IMR-90 (cell line): Measurements from ENCODE around the gene HSP90B1.

Experiments
- NFE2L2 ChIP-seq: fragments of 150-350 bp; IDR thresholded peaks from 2 replicates; pipeline ENCODE4 v1.6.1; 2016; ENCODE audit warnings: low read depth, mild to moderate bottlenecking, low read length
- POLR2A ChIP-seq: IDR thresholded peaks from 2 replicates; pipeline ENCODE4 v1.6.1; 2012; ENCODE audit warnings: mild to moderate bottlenecking, low read depth, low read length
- RCOR1 ChIP-seq: IDR thresholded peaks from 2 replicates; pipeline ENCODE4 v1.6.1; 2012; ENCODE audit warnings: mild to moderate bottlenecking, low read length, improper control_type of control experiment; ENCODE audit not compliant: insufficient replicate concordance
- RFX5 ChIP-seq: IDR thresholded peaks from 2 replicates; pipeline ENCODE4 v1.8.0; 2012; ENCODE audit warnings: low read depth, mild to moderate bottlenecking, low read length, moderate library complexity
- SMC3 ChIP-seq: fragments of 150-350 bp; IDR thresholded peaks from 2 replicates; pipeline ENCODE4 v1.6.1; 2016; ENCODE audit warnings: low read depth, mild to moderate bottlenecking, antibody characterized with exemption, low read length, moderate library complexity
- TF ChIP-seq, protein P1 (sequence below): conservative IDR thresholded peaks from 2 replicates; pipeline ENCODE4 v1.5.1; 2012; ENCODE audit warnings: mild to moderate bottlenecking, low read depth, low read length, improper control_type of control experiment
- TF ChIP-seq, protein P2 (sequence below): fragments of 150-350 bp; IDR thresholded peaks from 2 replicates; pipeline ENCODE4 v1.6.1; 2016; ENCODE audit warnings: low read depth, mild to moderate bottlenecking, low read length, moderate library complexity, borderline replicate concordance
- TF ChIP-seq, protein P3 (sequence below): fragments of 150-350 bp; IDR thresholded peaks from 2 replicates; pipeline ENCODE4 v1.6.1; 2017; ENCODE audit warnings: mild to moderate bottlenecking, antibody characterized with exemption, low read length, low read depth

DNA sequence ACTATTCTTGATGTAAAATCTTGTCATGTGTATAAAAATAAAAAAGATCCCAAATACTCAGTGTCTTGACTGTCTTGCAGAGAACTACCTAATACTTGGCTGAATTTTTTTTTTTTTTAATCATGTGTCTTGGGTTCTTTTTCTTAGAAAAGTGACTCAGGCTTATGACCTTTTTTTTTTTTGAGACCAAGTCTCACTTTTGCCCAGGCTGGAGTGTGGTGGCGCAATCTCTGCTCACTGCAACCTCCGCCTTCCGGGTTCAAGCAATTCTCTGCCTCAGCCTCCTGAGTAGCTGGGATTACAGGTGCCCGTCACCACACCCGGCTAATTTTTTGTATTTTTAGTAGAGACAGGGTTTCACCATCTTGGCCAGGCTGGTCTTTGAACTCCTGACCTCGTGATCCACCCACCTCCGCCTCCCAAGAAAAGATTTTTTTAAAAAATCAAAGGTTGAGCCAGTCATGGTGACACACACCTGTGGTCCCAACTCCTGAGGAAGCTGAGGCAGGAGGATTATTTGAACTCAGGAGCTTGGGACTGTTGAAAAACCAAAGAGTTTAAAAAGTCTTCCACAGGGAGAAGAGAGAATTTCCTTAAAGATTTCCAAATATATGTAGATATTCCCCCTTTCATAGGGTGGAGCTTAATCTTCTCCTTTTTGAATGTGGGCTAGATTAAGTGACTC, 17.8 kb downstream of the HSP90B1 start:
- TF ChIP-seq SMC3 (no peak), POLR2A (no peak), RFX5 (no peak), NFE2L2 (no peak), RCOR1 (no peak)
- TF ChIP-seq, protein P1, sequence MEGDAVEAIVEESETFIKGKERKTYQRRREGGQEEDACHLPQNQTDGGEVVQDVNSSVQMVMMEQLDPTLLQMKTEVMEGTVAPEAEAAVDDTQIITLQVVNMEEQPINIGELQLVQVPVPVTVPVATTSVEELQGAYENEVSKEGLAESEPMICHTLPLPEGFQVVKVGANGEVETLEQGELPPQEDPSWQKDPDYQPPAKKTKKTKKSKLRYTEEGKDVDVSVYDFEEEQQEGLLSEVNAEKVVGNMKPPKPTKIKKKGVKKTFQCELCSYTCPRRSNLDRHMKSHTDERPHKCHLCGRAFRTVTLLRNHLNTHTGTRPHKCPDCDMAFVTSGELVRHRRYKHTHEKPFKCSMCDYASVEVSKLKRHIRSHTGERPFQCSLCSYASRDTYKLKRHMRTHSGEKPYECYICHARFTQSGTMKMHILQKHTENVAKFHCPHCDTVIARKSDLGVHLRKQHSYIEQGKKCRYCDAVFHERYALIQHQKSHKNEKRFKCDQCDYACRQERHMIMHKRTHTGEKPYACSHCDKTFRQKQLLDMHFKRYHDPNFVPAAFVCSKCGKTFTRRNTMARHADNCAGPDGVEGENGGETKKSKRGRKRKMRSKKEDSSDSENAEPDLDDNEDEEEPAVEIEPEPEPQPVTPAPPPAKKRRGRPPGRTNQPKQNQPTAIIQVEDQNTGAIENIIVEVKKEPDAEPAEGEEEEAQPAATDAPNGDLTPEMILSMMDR, result no peak
- TF ChIP-seq, protein P2, sequence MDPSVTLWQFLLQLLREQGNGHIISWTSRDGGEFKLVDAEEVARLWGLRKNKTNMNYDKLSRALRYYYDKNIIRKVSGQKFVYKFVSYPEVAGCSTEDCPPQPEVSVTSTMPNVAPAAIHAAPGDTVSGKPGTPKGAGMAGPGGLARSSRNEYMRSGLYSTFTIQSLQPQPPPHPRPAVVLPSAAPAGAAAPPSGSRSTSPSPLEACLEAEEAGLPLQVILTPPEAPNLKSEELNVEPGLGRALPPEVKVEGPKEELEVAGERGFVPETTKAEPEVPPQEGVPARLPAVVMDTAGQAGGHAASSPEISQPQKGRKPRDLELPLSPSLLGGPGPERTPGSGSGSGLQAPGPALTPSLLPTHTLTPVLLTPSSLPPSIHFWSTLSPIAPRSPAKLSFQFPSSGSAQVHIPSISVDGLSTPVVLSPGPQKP, result no peak
- TF ChIP-seq, protein P3, sequence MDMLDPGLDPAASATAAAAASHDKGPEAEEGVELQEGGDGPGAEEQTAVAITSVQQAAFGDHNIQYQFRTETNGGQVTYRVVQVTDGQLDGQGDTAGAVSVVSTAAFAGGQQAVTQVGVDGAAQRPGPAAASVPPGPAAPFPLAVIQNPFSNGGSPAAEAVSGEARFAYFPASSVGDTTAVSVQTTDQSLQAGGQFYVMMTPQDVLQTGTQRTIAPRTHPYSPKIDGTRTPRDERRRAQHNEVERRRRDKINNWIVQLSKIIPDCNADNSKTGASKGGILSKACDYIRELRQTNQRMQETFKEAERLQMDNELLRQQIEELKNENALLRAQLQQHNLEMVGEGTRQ, result no peak
